HepG2 (cell line): ENCODE data around the gene KCND1. TPM values are rescaled to one million over a fixed set of nuclear protein-coding genes. Genes with fewer than 3 reads are reported as not detected.
A peak's percentile ranks its signal among the peaks of the same experiment; 100 is the strongest.

Source experiments
- DBP ChIP-seq: sonication (generic); formaldehyde crosslinking; IDR thresholded peaks from 2 replicates; pipeline ENCODE4 v1.4.0; 2020; ENCODE audit warnings: missing genetic modification reagents; ENCODE audit errors: not compliant biosample characterization
- IKZF5 ChIP-seq: IDR thresholded peaks from 2 replicates; pipeline ENCODE4 v1.6.1; 2018; ENCODE audit warnings: missing genetic modification reagents, mild to moderate bottlenecking, missing compliant biosample characterization
- POGK ChIP-seq: sonication (generic); formaldehyde crosslinking; conservative IDR thresholded peaks from 2 replicates; pipeline ENCODE4 v1.8.0; 2022; ENCODE audit warnings: mild to moderate bottlenecking, moderate library complexity, missing genetic modification reagents
- SRSF1 ChIP-seq: fragments of 200-400 bp; formaldehyde crosslinking; optimal IDR thresholded peaks from 2 replicates; pipeline ENCODE3; 2017; ENCODE audit warnings: mild to moderate bottlenecking, low read depth, low read length, moderate library complexity
- TAF15 ChIP-seq: fragments of 200-400 bp; formaldehyde crosslinking; IDR thresholded peaks from one replicate; pipeline ENCODE4 v1.6.1; 2018; ENCODE audit warnings: mild to moderate bottlenecking, low read depth, low read length; ENCODE audit not compliant: poor library complexity, severe bottlenecking
- TEAD2 ChIP-seq: sonication (generic); formaldehyde crosslinking; IDR thresholded peaks from 2 replicates; pipeline ENCODE4 v1.9.0; 2021; ENCODE audit warnings: missing genetic modification reagents
- ZNF407 ChIP-seq: sonication (generic); formaldehyde crosslinking; IDR thresholded peaks from one replicate; pipeline ENCODE4 v1.5.1; 2020; ENCODE audit warnings: mild to moderate bottlenecking, missing genetic modification reagents; ENCODE audit errors: not compliant biosample characterization
- ZNF75D ChIP-seq: sonication (generic); formaldehyde crosslinking; IDR thresholded peaks from 2 replicates; pipeline ENCODE4 v1.8.1; 2023; ENCODE audit warnings: missing genetic modification reagents, mild to moderate bottlenecking, borderline replicate concordance
- polyA plus RNA-seq, 8 experiments: library from polyadenylated mRNA; depleted of rRNA in 3 of 8; stranded (reverse) in 7 of 8; unstranded in 1 of 8; fragments of >200 nt; fragmentation: Illumina TruSeq in 4 of 8; extraction: Trizol in 4 of 8; gene quantifications; 2 replicates each; pipeline versions ENCODE4 v1.2.1 to v1.2.3, GENCODE V29; 2011 to 2016; ENCODE audit warnings: low read depth in 4 of 8, missing spikeins in 1 of 8, mixed read lengths in 1 of 8; ENCODE audit not compliant: insufficient read depth in 1 of 8
- total RNA-seq, 5 experiments: library from RNA; depleted of rRNA; stranded (reverse); fragments of >200 nt; fragmentation: Illumina TruSeq; extraction: Trizol; gene quantifications; 2 replicates each; pipeline ENCODE4 v1.2.3, GENCODE V29; 2016; ENCODE audit warnings: low read depth in 1 of 5
- TF ChIP-seq, protein P1 (sequence below): sonication (generic); formaldehyde crosslinking; IDR thresholded peaks from 2 replicates; pipeline ENCODE4 v1.8.1; 2022; ENCODE audit warnings: low read depth, mild to moderate bottlenecking, missing genetic modification reagents
- TF ChIP-seq, protein P2 (sequence below): sonication (generic); formaldehyde crosslinking; IDR thresholded peaks from 2 replicates; pipeline ENCODE4 v1.4.0; 2020; ENCODE audit warnings: missing genetic modification reagents

KCND1 gene
- total and polyA plus RNA-seq, 2 of the 13 experiments (the other 11 are each of a cell fraction or from before 2014, with no cell fraction given): 0.07 to 0.30 TPM

DNA sequence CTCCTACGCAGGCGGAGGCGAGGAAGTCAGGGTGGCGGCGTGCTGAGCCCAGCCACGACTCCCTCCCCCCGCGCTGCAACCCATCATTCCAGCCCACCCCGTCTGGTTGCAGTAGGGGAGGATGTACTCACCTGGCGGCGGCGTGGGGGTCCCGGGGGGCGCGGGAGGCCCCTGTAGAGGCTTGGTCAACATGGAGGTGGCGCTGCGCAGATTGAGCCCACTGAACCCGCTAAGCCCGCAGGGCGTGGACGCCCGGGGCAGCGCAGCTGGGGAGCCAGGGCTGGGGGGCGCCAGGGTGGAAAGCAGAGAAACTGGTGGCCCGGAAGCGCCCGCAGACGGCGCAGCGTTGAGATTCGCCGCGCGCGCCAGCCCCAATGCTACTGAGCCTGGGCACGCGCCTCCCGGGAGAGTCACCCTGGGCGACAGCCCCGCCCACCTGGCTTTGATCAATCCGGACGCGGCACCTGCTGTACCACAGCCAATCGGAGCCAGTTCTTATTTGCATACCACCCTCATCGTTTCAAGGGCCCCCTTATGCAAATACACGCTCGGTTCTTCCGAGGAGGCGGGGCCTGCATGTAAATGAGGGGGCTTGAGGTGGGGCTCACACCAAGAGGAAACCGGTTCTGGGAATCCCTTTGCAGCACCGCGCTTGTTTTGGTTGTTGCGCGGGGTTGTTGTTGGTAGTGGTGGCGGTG, 52.9 kb downstream of the KCND1 start, which contains the start of gene PIM2 (continued):
- TF ChIP-seq, protein P1, sequence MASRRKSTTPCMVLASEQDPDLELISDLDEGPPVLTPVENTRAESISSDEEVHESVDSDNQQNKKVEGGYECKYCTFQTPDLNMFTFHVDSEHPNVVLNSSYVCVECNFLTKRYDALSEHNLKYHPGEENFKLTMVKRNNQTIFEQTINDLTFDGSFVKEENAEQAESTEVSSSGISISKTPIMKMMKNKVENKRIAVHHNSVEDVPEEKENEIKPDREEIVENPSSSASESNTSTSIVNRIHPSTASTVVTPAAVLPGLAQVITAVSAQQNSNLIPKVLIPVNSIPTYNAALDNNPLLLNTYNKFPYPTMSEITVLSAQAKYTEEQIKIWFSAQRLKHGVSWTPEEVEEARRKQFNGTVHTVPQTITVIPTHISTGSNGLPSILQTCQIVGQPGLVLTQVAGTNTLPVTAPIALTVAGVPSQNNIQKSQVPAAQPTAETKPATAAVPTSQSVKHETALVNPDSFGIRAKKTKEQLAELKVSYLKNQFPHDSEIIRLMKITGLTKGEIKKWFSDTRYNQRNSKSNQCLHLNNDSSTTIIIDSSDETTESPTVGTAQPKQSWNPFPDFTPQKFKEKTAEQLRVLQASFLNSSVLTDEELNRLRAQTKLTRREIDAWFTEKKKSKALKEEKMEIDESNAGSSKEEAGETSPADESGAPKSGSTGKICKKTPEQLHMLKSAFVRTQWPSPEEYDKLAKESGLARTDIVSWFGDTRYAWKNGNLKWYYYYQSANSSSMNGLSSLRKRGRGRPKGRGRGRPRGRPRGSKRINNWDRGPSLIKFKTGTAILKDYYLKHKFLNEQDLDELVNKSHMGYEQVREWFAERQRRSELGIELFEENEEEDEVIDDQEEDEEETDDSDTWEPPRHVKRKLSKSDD (CRISPR knock-in tag): no peak
- TF ChIP-seq, protein P2, sequence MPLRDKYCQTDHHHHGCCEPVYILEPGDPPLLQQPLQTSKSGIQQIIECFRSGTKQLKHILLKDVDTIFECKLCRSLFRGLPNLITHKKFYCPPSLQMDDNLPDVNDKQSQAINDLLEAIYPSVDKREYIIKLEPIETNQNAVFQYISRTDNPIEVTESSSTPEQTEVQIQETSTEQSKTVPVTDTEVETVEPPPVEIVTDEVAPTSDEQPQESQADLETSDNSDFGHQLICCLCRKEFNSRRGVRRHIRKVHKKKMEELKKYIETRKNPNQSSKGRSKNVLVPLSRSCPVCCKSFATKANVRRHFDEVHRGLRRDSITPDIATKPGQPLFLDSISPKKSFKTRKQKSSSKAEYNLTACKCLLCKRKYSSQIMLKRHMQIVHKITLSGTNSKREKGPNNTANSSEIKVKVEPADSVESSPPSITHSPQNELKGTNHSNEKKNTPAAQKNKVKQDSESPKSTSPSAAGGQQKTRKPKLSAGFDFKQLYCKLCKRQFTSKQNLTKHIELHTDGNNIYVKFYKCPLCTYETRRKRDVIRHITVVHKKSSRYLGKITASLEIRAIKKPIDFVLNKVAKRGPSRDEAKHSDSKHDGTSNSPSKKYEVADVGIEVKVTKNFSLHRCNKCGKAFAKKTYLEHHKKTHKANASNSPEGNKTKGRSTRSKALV: no peak
- TF ChIP-seq IKZF5 (CRISPR knock-in tag) (peak; percentile 36; the same call in 1 of the 2 replicates), DBP (CRISPR knock-in tag) (no peak), TEAD2 (CRISPR knock-in tag) (no peak), POGK (CRISPR knock-in tag) (no peak), TAF15 (no peak), SRSF1 (no peak), ZNF407 (CRISPR knock-in tag) (peak; percentile 65), ZNF75D (no peak)
